Naive B cell (primary cell): ENCODE measurements around the gene SMYD3. TPM values are rescaled to one million over a fixed set of nuclear protein-coding genes. Genes with fewer than 3 reads are reported as not detected.
"Not testable (repeated sequence)": the region's sequence is repeated elsewhere in the genome, so short reads cannot be mapped to it uniquely, and the experiment has no call there.

Source experiments
- ATAC-seq, 2 donors: fragments of 150-1000 bp; cut with Tn5 transposase; 2 replicates each; pipeline ENCODE4 v1.10.0; 2021; ENCODE audit warnings: low read depth in 2 of 2, mild to moderate bottlenecking in 2 of 2, moderate library complexity in 2 of 2
- DNase-seq: peaks from one replicate; pipeline ENCODE4 v3.0.0; 2022
- H3K27ac Mint-ChIP-seq, 6 donors: one replicate each; pipeline ENCODE4 v1.8.0; 2020 to 2022; ENCODE audit warnings: mild to moderate bottlenecking in 6 of 6, mixed read lengths in 6 of 6, moderate library complexity in 5 of 6, inconsistent platforms in 2 of 6
- H3K27me3 Mint-ChIP-seq, 3 donors: one replicate each; pipeline ENCODE4 v1.8.0; 2021 to 2022; ENCODE audit warnings: mixed read lengths in 3 of 3, mild to moderate bottlenecking in 1 of 3
- H3K36me3 Mint-ChIP-seq, 2 donors: one replicate each; pipeline ENCODE4 v1.8.0; 2020 to 2022; ENCODE audit warnings: mixed read lengths in 2 of 2, inconsistent platforms in 1 of 2, mild to moderate bottlenecking in 1 of 2
- H3K4me1 Mint-ChIP-seq, 3 donors: one replicate each; pipeline ENCODE4 v1.8.0; 2020 to 2022; ENCODE audit warnings: mixed read lengths in 3 of 3, inconsistent platforms in 1 of 3, mild to moderate bottlenecking in 1 of 3, moderate library complexity in 1 of 3
- H3K4me3 Mint-ChIP-seq, 8 donors: one replicate each; pipeline ENCODE4 v1.8.0; 2020 to 2022; ENCODE audit warnings: mild to moderate bottlenecking in 8 of 8, mixed read lengths in 8 of 8, moderate library complexity in 8 of 8, inconsistent platforms in 2 of 8
- H3K9me3 Mint-ChIP-seq, 7 donors: one replicate each; pipeline ENCODE4 v1.8.0; 2020 to 2022; ENCODE audit warnings: mixed read lengths in 7 of 7, mild to moderate bottlenecking in 5 of 7, inconsistent platforms in 2 of 7, moderate library complexity in 1 of 7
- polyA plus RNA-seq, 6 donors: library from polyadenylated mRNA; unstranded; fragments of 300-500 nt; fragmentation: Illumina TruSeq; gene quantifications; one replicate each; pipeline ENCODE4 v1.2.3, GENCODE V29; 2021; ENCODE audit warnings: low read depth in 6 of 6

The SMYD3 gene
- polyA plus RNA-seq, 6 donors from 2014 or later, result 15.8 to 27.3 (median 19.5) TPM

DNA sequence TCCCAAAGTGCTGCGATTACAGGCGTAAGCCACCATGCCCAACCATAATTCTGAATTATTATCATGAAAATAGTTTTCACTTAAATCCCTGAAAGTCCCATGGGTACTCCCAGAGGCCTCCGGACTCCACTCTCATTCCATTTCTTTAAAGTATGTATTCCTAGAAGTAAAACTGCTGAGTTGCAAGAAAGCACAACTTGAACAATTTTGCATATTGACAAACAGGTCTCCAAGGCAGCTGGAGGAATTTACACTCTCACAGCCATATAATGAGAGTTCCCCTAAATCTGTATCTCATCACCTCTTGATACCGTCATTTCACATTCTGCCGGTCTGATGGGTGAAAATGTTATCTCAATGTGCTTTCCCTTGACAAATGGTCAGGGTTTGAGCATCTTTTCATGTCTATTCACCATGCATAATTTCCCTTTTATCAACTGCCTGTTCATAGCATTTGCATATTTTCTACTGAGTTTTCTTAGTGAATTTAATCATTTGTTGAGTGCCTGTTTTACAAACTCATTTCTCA is 129.4 kb downstream of the SMYD3 start:
- no peak overlapping the region for H3K4me3 Mint-ChIP-seq
- ATAC-seq, result no peak

DNA sequence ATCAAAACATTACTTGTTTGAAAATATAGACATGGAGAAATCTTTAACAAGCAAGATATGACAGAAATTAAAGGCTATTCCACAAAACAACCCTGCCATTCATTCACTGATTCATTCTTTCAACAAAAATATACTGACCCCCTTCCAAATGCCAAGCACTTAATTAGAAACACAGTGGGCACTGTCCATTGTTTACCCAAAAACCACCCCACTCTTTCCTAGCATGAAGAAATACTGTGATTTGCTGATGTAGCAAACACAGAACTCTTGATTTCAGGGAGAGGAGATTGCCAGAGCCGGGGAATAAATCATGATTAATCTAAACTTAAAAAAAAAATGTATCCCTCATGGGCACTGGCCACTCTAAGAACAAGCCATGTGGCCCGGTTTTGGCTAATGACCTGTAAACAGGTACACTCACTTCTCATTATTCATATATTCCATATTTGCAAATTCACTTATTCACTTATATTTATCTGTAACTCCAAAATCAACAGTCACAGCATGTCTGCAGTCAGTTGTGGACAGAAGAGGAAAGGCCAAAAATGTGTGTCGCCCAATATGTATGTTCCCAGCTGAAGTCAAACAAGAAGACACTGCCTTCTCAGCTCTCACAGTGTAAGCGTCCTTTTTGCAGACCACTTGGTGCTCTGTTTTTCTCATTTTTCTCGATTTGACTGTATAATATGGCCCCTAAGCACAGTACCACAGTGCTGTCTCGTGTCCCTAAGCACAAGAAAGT is 133.1 kb downstream of the SMYD3 start:
- H3K36me3 Mint-ChIP-seq, result no peaks in the 10 kb centered on the region
- no peak overlapping the region for H3K4me3 Mint-ChIP-seq
- no peak for DNase-seq
- no peaks in the 10 kb centered on the region for H3K9me3 Mint-ChIP-seq
- peaks cover 3 to 10% (median 6%) of the 10 kb centered on the region in 3 donors for H3K4me1 Mint-ChIP-seq
- peak overlapping the region in 1 of 6 donors; percentile 64 for H3K27ac Mint-ChIP-seq
- no peaks in the 10 kb centered on the region for H3K27me3 Mint-ChIP-seq
- no peak for ATAC-seq

More for the DNA sequence above, 129.4 kb downstream of the SMYD3 start:
- no peak for DNase-seq
- no peaks in the 10 kb centered on the region for H3K27me3 Mint-ChIP-seq
- no peaks in the 10 kb centered on the region for H3K9me3 Mint-ChIP-seq
- no peak overlapping the region for H3K27ac Mint-ChIP-seq
- peaks cover 0 to 4% of the 10 kb centered on the region in 2 donors for H3K36me3 Mint-ChIP-seq
- H3K4me1 Mint-ChIP-seq, result peaks cover 3 to 9% (median 8%) of the 10 kb centered on the region in 3 donors

DNA sequence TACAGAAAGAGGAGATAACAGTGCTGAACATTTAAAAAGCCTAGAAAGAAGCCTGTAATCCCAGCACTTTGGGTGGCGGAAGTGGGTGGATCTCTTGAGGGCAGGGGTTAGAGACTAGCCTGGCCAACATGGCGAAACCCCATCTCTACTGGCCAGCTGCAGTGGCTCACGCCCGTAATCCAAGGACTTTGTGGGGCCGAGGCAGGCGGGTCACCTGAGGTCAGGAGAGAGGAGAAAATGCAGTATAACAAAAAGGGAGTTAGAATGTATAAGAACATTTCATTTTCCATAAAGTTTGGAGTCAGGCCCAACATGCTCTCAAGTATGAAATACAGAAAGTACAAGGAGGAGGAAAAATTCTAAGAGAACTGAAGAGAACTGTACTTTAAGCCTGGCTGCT is 134.5 kb downstream of the SMYD3 start:
- no peaks in the 10 kb centered on the region for H3K27me3 Mint-ChIP-seq
- H3K27ac Mint-ChIP-seq, result peak overlapping the region in 1 of 6 donors; percentile 12
- H3K9me3 Mint-ChIP-seq, result no peaks in the 10 kb centered on the region

DNA sequence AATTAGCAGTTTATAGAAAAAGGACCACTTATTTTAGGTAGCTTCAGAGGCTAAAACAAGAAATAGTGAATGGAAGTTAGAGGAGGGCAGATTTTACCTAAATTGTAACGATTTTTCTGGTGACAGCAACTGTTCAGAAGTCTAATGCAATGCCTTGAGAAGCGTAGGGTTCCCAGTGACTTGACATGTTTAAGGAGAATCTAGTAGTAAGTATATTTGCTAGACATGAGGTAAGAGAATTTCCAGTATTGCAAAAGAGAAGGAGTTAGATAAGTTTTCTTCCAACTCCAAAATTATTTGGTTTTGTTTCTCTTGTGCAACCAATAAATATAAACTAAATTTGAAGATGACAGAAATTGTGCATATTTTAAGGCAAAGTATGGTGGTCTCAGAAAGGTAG is 140.0 kb downstream of the SMYD3 start:
- Mint-ChIP-seq H3K4me3 (no peak overlapping the region), H3K4me1 (peaks cover 15 to 23% (median 16%) of the 10 kb centered on the region in 3 donors), H3K27ac (peak overlapping the region in 1 of 6 donors; percentile 22), H3K36me3 (no peaks in the 10 kb centered on the region), H3K27me3 (no peaks in the 10 kb centered on the region), H3K9me3 (peaks cover 0 to 2% (median 0%) of the 10 kb centered on the region in 7 donors)
- DNase-seq (no peak), ATAC-seq (no peak)

More for the DNA sequence above, 134.5 kb downstream of the SMYD3 start:
- Mint-ChIP-seq H3K4me3 (no peak overlapping the region), H3K4me1 (peaks cover 3 to 10% (median 4%) of the 10 kb centered on the region in 3 donors), H3K36me3 (no peaks in the 10 kb centered on the region)
- no peak for DNase-seq
- no peak for ATAC-seq

DNA sequence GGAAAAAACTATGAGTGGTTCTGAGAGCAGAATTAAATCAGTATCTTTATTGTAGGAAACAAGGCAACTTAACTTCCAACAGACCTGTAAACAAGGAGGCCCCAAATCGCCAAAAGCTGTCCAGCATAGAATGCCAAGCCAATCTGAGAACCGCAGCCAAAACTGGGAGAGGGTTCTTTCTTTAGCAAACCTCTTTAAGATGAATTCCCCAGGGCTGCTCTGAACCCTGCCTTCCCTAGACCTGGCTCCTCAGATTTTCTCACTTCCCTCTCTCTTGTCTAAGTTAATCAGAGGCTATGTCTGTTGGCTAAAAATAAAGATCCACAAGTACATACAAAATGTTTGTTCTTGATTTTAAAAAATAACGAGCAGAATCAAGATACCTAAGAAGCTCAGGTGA is 141.4 kb downstream of the SMYD3 start:
- H3K27me3 Mint-ChIP-seq, result no peaks in the 10 kb centered on the region
- peak overlapping the region in 2 of 6 donors; percentile 10 to 80 for H3K27ac Mint-ChIP-seq
- DNase-seq, result no peak
- H3K4me3 Mint-ChIP-seq, result peak overlapping the region in 1 of 8 donors; percentile 47
- peaks cover 0 to 12% of the 10 kb centered on the region in 2 donors for H3K36me3 Mint-ChIP-seq
- H3K4me1 Mint-ChIP-seq, result peaks cover 16 to 23% (median 19%) of the 10 kb centered on the region in 3 donors
- H3K9me3 Mint-ChIP-seq, result peaks cover 3 to 13% (median 7%) of the 10 kb centered on the region in 7 donors
- ATAC-seq, result no peak

GRCh38 chr1:246364415-246364941 is 142.6 kb downstream of the SMYD3 start:
- no peak for DNase-seq
- H3K4me1 Mint-ChIP-seq, result peaks cover 16 to 23% (median 20%) of the 10 kb centered on the region in 3 donors
- H3K27ac Mint-ChIP-seq, result peak overlapping the region in 1 of 6 donors; percentile 72
- no peak overlapping the region for H3K4me3 Mint-ChIP-seq
- peaks cover 8 to 25% (median 13%) of the 10 kb centered on the region in 7 donors for H3K9me3 Mint-ChIP-seq
- no peaks in the 10 kb centered on the region for H3K27me3 Mint-ChIP-seq
- H3K36me3 Mint-ChIP-seq, result peaks cover 0 to 21% of the 10 kb centered on the region in 2 donors
- no peak for ATAC-seq

DNA sequence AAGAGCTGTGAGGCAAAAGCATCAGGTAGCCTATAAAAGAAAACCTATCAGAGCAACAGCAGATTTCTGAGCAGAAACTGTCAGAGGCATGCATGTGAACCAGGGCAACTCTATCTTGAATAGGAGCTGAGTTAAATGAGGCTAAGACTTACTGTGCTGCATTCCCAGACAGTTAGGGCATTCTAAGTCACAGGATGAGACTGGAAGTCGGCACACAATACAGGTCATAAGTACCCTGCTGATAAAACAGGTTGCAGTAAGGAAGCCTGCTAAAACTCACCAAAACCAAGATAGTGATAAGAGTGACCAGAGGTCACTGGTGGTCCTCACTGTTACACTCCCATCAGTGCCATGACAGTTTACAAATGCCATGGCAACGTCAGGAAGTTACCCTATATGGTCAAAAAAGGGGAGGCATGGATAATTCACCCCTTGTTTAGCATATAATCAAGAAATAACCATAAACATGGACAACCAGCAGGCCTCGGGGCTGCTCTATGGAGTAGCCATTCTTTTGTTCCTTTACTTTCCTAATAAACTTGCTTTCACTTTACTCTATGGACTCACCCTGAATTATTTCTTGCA is 150.0 kb downstream of the SMYD3 start:
- H3K36me3 Mint-ChIP-seq, result peaks cover 23 to 51% of the 10 kb centered on the region in 2 donors
- peaks cover 26 to 61% (median 28%) of the 10 kb centered on the region in 7 donors for H3K9me3 Mint-ChIP-seq
- peak overlapping the region in 1 of 6 donors; percentile 49 for H3K27ac Mint-ChIP-seq
- ATAC-seq, H3K4me3 Mint-ChIP-seq, H3K27me3 Mint-ChIP-seq, DNase-seq: not testable (repeated sequence)
- H3K4me1 Mint-ChIP-seq, result peaks cover 0 to 10% (median 4%) of the 10 kb centered on the region in 3 donors

- no peak for DNase-seq
- no peaks in the 10 kb centered on the region for H3K27me3 Mint-ChIP-seq
- ATAC-seq, result no peak
- H3K4me3 Mint-ChIP-seq, result no peak overlapping the region
- H3K36me3 Mint-ChIP-seq, result peaks cover 23 to 38% of the 10 kb centered on the region in 2 donors
- no peak overlapping the region for H3K27ac Mint-ChIP-seq
- H3K9me3 Mint-ChIP-seq, result peaks cover 18 to 47% (median 23%) of the 10 kb centered on the region in 7 donors
- peaks cover 0 to 6% (median 4%) of the 10 kb centered on the region in 3 donors for H3K4me1 Mint-ChIP-seq
Observed at GRCh38 chr1:246355411-246356230, 151.5 kb downstream of the SMYD3 start.

GRCh38 chr1:246351721-246352120 is 155.4 kb downstream of the SMYD3 start:
- Mint-ChIP-seq H3K27me3 (no peaks in the 10 kb centered on the region), H3K27ac (no peak overlapping the region), H3K4me1 (peaks cover 0 to 4% (median 4%) of the 10 kb centered on the region in 3 donors), H3K36me3 (peaks cover 10 to 18% of the 10 kb centered on the region in 2 donors), H3K4me3 (no peak overlapping the region), H3K9me3 (peaks cover 0 to 9% (median 5%) of the 10 kb centered on the region in 7 donors)
- ATAC-seq (no peak), DNase-seq (no peak)

GRCh38 chr1:246350745-246351144 is 156.3 kb downstream of the SMYD3 start:
- Mint-ChIP-seq H3K27ac (peak overlapping the region in 1 of 6 donors; percentile 71), H3K36me3 (peaks cover 9 to 19% of the 10 kb centered on the region in 2 donors), H3K9me3 (peaks cover 0 to 3% (median under 1%) of the 10 kb centered on the region in 7 donors), H3K4me3 (no peak overlapping the region), H3K4me1 (peaks cover 0 to 4% (median 0%) of the 10 kb centered on the region in 3 donors), H3K27me3 (no peaks in the 10 kb centered on the region)
- no peak for DNase-seq
- ATAC-seq, result no peak

DNA sequence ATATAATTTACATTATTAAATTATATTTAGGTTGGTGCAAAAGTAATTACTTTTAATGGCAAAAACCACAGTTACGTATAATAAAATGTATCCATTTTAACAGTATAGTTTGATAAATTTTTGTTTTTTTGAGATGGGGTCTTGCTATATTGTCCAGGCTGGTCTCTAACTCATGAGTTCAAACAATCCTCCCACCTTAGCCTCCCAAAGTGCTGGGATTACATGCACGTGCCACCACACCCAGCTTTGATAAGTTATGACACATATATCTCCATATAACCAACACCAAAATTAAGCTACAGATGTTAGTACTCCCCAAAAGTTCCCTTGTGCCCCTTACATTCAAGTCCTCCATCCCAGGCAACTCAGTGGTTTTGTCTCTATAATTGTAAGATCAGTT is 163.1 kb downstream of the SMYD3 start:
- Mint-ChIP-seq H3K4me3 (no peak overlapping the region), H3K27me3 (no peaks in the 10 kb centered on the region), H3K4me1 (no peaks in the 10 kb centered on the region), H3K36me3 (peaks cover 16 to 26% of the 10 kb centered on the region in 2 donors), H3K27ac (no peak overlapping the region), H3K9me3 (peaks cover 0 to 19% (median 11%) of the 10 kb centered on the region in 7 donors)
- DNase-seq, result no peak
- no peak for ATAC-seq

DNA sequence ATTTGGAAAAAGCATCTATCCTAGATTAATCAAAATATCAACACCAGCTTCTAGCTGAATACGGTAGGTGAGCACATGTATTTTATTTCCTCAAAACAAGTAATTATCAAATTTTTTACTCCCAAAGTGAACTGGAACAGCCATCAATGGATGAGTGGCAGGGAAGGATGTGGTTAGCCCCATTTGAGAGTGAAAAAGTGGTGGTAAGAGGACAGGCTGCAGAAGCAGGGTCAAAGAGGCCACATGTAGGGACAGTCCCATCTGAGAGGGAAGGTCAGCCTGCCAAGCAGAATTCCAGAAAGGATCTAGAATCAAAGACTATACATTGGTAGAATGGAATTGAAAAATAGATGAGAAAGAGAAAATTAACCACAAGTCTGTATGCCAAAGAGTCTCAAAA is 163.8 kb downstream of the SMYD3 start:
- Mint-ChIP-seq H3K27ac (no peak overlapping the region), H3K4me1 (no peaks in the 10 kb centered on the region), H3K36me3 (peaks cover 16 to 26% of the 10 kb centered on the region in 2 donors), H3K27me3 (no peaks in the 10 kb centered on the region), H3K4me3 (no peak overlapping the region), H3K9me3 (peaks cover 0 to 19% (median 11%) of the 10 kb centered on the region in 7 donors)
- no peak for ATAC-seq
- no peak for DNase-seq

GRCh38 chr1:246338546-246338945 is 168.5 kb downstream of the SMYD3 start:
- H3K27ac Mint-ChIP-seq, result no peak overlapping the region
- peaks cover 9 to 13% of the 10 kb centered on the region in 2 donors for H3K36me3 Mint-ChIP-seq
- peaks cover 0 to 9% (median 3%) of the 10 kb centered on the region in 3 donors for H3K4me1 Mint-ChIP-seq
- no peaks in the 10 kb centered on the region for H3K27me3 Mint-ChIP-seq
- DNase-seq (no peak), ATAC-seq (no peak)
- H3K9me3 Mint-ChIP-seq, result peaks cover 0 to 5% (median 0%) of the 10 kb centered on the region in 7 donors
- no peak overlapping the region for H3K4me3 Mint-ChIP-seq
